GM23248 (cell line): ENCODE data around the gene PLGLB1. TPM values are rescaled to one million over a fixed set of nuclear protein-coding genes. Genes with fewer than 3 reads are reported as not detected.
"Not testable (repeated sequence)": the region's sequence is repeated elsewhere in the genome, so short reads cannot be mapped to it uniquely, and the experiment has no call there.

ENCODE experiments used
- DNase-seq: peaks from one replicate; pipeline ENCODE4 v3.0.0-alpha.2; 2015
- H2AFZ ChIP-seq: fragments of 200-600 bp; sonication (generic); 2 replicates; pipeline ENCODE4 v1.6.1; 2016; ENCODE audit warnings: antibody characterized with exemption
- H3F3A ChIP-seq: fragments of 200-600 bp; sonication (generic); 2 replicates; pipeline ENCODE4 v1.6.1; 2016; ENCODE audit warnings: mild to moderate bottlenecking, antibody characterized with exemption, mixed run types; ENCODE audit not compliant: insufficient read depth
- H3K27ac ChIP-seq: fragments of 200-600 bp; sonication (generic); 2 replicates; pipeline ENCODE4 v1.5.1; 2016; ENCODE audit warnings: mild to moderate bottlenecking
- H3K27me3 ChIP-seq: fragments of 200-600 bp; sonication (generic); replicated peaks from 2 replicates; pipeline ENCODE4 v1.6.1; 2016; ENCODE audit warnings: mild to moderate bottlenecking; ENCODE audit not compliant: insufficient read depth
- H3K36me3 ChIP-seq: fragments of 200-600 bp; sonication (generic); 2 replicates; pipeline ENCODE4 v1.6.1; 2016; ENCODE audit warnings: low read depth, mild to moderate bottlenecking
- H3K4me1 ChIP-seq: fragments of 200-600 bp; sonication (generic); 2 replicates; pipeline ENCODE4 v1.6.1; 2016; ENCODE audit warnings: mild to moderate bottlenecking; ENCODE audit not compliant: insufficient read depth
- H3K4me2 ChIP-seq: fragments of 200-600 bp; sonication (generic); one replicate; pipeline ENCODE4 v1.6.1; 2016; ENCODE audit warnings: mild to moderate bottlenecking; ENCODE audit not compliant: unreplicated experiment
- H3K4me3 ChIP-seq: fragments of 200-600 bp; sonication (generic); 2 replicates; pipeline ENCODE4 v1.5.1; 2016; ENCODE audit warnings: mild to moderate bottlenecking
- H3K79me2 ChIP-seq: fragments of 200-600 bp; sonication (generic); 2 replicates; pipeline ENCODE4 v1.6.1; 2016; ENCODE audit warnings: mild to moderate bottlenecking; ENCODE audit not compliant: insufficient read depth
- H3K9ac ChIP-seq: fragments of 200-600 bp; sonication (generic); 2 replicates; pipeline ENCODE4 v1.6.1; 2016; ENCODE audit warnings: mild to moderate bottlenecking
- H3K9me2 ChIP-seq: fragments of 200-600 bp; sonication (generic); 2 replicates; pipeline ENCODE4 v1.6.1; 2016; ENCODE audit warnings: mixed run types, mild to moderate bottlenecking, moderate library complexity; ENCODE audit not compliant: insufficient read depth
- H3K9me3 ChIP-seq: fragments of 200-600 bp; sonication (generic); one replicate; pipeline ENCODE4 v1.6.1; 2017; ENCODE audit warnings: low read depth
- H4K20me1 ChIP-seq: fragments of 200-600 bp; sonication (generic); 2 replicates; pipeline ENCODE4 v1.6.0; 2016; ENCODE audit not compliant: insufficient read depth
- WGBS, 2 experiments: methylation state at CpG; one replicate each; pipeline ENCODE4 v1.1.6; 2015 to 2017; ENCODE audit warnings: low lambda C conversion rate in 2 of 2, low coverage in 1 of 2; ENCODE audit errors: missing lambda C conversion rate in 2 of 2; 5-methylcytosine and 5-hydroxymethylcytosine counted together
- in situ Hi-C: fragments of 300-500 bp; cut with MboI; formaldehyde crosslinking; loops from 2 replicates; pipeline ENCODE4 v1.15.0; 2020
- polyA plus RNA-seq: library from polyadenylated mRNA; unstranded; fragments of >200 nt; fragmentation: Nextera tagmentation; extraction: Ambion mirVana; gene quantifications from 2 replicates; pipeline ENCODE4 v1.2.1, GENCODE V29; 2016
- small RNA-seq: library from RNA; depleted of rRNA; stranded (forward); fragments of <200 nt; gene quantifications from one replicate; pipeline ENCODE3, GENCODE V24; 2014; ENCODE audit warnings: low read depth, low replicate concordance
- total RNA-seq: library from RNA; depleted of rRNA; stranded (reverse); fragments of >200 nt; shearing (Covaris generic); gene quantifications from 2 replicates; pipeline ENCODE4 v1.2.3, GENCODE V29; 2014; rRNA removed

The PLGLB1 gene
- total and polyA plus RNA-seq, 2 experiments from 2014 or later, result 0.22 to 0.46 TPM

GRCh38 chr2:87014489-87015169, 7.0 kb downstream of the PLGLB1 start:
- H3K79me2 ChIP-seq, H3K9me3 ChIP-seq, H3K4me2 ChIP-seq, H3K9me2 ChIP-seq, H2AFZ ChIP-seq, H3F3A ChIP-seq, H4K20me1 ChIP-seq, H3K27ac ChIP-seq, H3K36me3 ChIP-seq, H3K9ac ChIP-seq, H3K4me1 ChIP-seq, H3K4me3 ChIP-seq, in situ Hi-C loops, H3K27me3 ChIP-seq, DNase-seq: not testable (repeated sequence)
- WGBS, 2 experiments, result 85 to 87% methylated on average over 3 to 4 of the region's 9 CpGs

GRCh38 chr2:87004398-87004797, 17.2 kb downstream of the PLGLB1 start:
- in situ Hi-C loops, H3K27me3 ChIP-seq, DNase-seq, H3K4me2 ChIP-seq, H3K9me3 ChIP-seq, H3K27ac ChIP-seq, H3K9ac ChIP-seq, H3F3A ChIP-seq, H3K79me2 ChIP-seq, H2AFZ ChIP-seq, H3K36me3 ChIP-seq, H3K9me2 ChIP-seq, H3K4me1 ChIP-seq, H3K4me3 ChIP-seq, H4K20me1 ChIP-seq: not testable (repeated sequence)
- WGBS, 2 experiments, result no CpG with 5 or more reads among the region's 2 CpGs

Small RNA genes within 50 kb of the gene (small RNA-seq; reads per million reads assigned to genes)
- gene AC125232.1, result not detected

Other genes starting within 250 kb of the PLGLB1 start
- gene CD8A, start 230.9 kb downstream of the PLGLB1 start, total RNA-seq, result 0.86 TPM in 1 of 2 replicates, not detected in the other
- gene CD8A, start 230.9 kb downstream of the PLGLB1 start, polyA plus RNA-seq, result not detected in 2 replicates
- gene CD8B, start 160.0 kb downstream of the PLGLB1 start, total RNA-seq, result not detected in 2 replicates
- gene CD8B, start 160.0 kb downstream of the PLGLB1 start, polyA plus RNA-seq, result not detected in 2 replicates
- gene RGPD1, start 79.7 kb downstream of the PLGLB1 start, total RNA-seq, result under 0.01 and 0.25 TPM in 2 replicates
- 0.11 TPM in 1 of 2 replicates, not detected in the other for gene RGPD1, start 79.7 kb downstream of the PLGLB1 start, polyA plus RNA-seq